HG02610 (cell line): Measurements from ENCODE around the gene MCF2L2.

Experiments
- ATAC-seq: cut with Tn5 transposase; IDR thresholded peaks from one replicate; pipeline ENCODE4 v1.9.1; 2021; ENCODE audit warnings: mild to moderate bottlenecking, moderate library complexity; ENCODE audit not compliant: unreplicated experiment

The MCF2L2 gene

GRCh38 chr3:183329543-183329942 is 98.9 kb downstream of the MCF2L2 start:
- no peak for ATAC-seq

- ATAC-seq: no peak
These were observed 99.6 kb downstream of the MCF2L2 start for GRCh38 chr3:183328823-183329222.

- no peak for ATAC-seq
These were observed 100.3 kb downstream of the MCF2L2 start for GRCh38 chr3:183328164-183328563.

DNA sequence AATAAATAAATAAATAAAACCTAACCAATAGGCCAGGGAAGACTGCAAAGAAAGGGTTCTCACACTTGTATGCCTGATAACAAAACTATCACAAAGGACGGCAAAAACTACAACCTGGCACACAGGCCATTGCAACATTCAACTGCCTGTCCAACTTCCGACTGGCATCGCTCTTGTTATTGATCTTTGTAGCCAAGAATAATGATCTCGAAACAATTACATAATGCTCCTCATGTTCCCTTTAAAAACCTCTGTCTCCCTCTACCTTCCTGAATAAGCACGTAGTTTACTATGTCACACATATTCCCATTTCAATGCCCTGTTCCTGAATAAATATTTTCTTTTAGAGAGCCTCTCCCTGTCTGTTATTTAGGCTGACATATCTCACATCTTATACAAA is 101.1 kb downstream of the MCF2L2 start:
- no peak for ATAC-seq

DNA sequence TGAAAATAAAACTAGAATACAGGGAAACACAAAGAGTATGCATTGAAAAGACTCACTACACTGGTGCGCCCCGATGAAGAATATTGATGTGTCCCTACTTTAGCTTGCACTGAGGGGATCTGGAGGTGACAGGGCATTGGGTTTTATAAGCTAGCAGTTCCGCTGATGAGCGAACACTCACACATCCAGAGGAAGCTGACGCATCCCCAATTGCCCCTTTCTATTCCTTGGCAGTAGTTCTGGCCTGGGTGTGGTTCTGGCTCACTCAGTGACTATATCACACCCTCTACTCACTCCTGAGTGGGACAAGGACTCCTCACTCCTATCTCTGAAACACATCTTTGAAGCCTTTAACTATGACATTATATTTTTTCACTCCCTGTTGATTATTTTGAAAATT is 104.3 kb downstream of the MCF2L2 start:
- no peak for ATAC-seq

- ATAC-seq: no peak
These were observed 109.0 kb downstream of the MCF2L2 start for GRCh38 chr3:183319371-183319770.

GRCh38 chr3:183318877-183319276 is 109.5 kb downstream of the MCF2L2 start:
- ATAC-seq: no peak

- ATAC-seq: no peak
These were observed 110.2 kb downstream of the MCF2L2 start for GRCh38 chr3:183317886-183318865.

GRCh38 chr3:183317271-183317670 is 111.1 kb downstream of the MCF2L2 start:
- ATAC-seq: no peak

DNA sequence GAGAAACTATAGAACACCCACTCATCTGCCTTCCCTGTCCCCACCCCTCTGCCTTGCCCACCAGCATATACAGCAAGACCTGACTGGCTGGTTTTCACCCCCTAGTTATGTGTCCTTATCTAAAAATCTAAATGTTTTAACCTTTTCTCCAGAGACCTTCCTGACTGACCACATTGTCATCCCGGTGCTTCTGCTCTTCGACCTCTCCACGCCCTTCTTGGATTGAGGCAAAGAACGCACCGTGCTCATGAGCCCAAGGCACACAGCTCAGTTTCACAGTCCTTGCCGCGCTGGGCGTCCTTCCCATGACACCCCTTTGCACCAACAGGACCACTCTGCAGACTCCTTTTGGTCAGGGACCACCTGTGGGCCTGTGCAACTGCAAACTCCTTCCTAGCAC is 112.7 kb downstream of the MCF2L2 start:
- no peak for ATAC-seq

DNA sequence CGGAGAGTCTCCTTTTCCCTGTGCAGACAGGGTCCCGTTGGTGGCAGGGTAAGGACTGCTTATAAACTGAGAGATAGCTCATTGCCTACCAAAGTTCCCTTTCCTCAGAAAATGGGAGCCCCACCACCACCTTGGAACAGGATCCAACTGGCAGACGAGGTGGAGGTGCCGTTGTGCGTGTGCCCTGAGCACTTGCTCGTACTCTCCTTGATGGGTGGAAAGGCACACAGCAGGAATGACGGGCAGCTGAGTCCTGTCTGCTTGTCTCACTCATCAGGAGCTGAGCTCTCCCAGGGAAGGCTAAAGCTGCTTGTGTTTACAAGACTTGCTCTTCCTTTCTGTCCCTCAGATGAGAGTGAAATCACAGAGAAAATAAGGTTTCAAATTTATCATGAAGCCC is 114.7 kb downstream of the MCF2L2 start:
- ATAC-seq: no peak

GRCh38 chr3:183313351-183313750 is 115.1 kb downstream of the MCF2L2 start:
- ATAC-seq: no peak

DNA sequence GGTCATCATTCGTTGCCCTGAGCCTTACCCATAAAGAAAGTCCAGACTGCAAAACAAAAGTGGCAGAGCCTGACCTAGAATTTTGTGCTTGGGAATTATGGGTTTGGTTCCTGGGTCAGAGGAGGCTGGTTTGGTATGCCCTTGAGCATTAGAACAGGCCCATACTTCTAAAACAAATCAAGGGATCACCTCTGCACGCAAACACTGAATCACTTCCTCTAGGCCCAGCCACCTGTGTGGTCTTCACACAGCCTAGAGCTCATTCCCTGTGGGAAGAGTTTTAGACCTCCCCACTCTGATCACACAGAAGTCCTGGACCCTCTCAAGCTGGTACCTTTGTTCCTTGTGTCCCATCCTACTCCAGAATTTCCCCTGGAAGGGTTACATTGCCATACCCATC is 116.0 kb downstream of the MCF2L2 start:
- ATAC-seq: no peak

- no peak for ATAC-seq
These were observed 117.5 kb downstream of the MCF2L2 start for GRCh38 chr3:183310936-183311335.

GRCh38 chr3:183309276-183309675 is 119.1 kb downstream of the MCF2L2 start:
- ATAC-seq: no peak

DNA sequence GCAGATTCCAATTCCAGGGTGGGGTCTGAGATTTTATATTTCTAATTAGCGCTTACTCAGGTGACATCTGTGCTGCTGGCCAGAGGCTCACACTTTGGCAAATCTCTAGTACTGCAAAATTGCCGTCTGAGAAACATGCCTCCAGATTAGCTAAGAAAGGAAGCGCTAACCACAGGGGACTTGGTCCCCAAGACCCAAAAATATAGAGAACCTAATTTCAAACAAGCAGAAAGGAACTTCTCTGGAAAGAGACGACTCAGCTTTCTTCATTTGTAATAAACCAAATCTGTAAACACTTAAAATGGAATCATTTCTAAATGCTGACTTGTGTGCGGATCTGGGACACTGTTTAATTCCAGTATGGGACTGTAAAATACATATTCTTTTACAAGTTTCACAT is 119.7 kb downstream of the MCF2L2 start:
- ATAC-seq: no peak

GRCh38 chr3:183307749-183308148 is 120.7 kb downstream of the MCF2L2 start:
- no peak for ATAC-seq

- ATAC-seq: peak; percentile 76
These were observed 121.4 kb downstream of the MCF2L2 start for GRCh38 chr3:183306798-183307671.

- ATAC-seq: no peak
These were observed 124.7 kb downstream of the MCF2L2 start for GRCh38 chr3:183303690-183304089.

- ATAC-seq: no peak
These were observed 126.4 kb downstream of the MCF2L2 start for GRCh38 chr3:183301937-183302580.

- ATAC-seq: no peak
These were observed 127.3 kb downstream of the MCF2L2 start for GRCh38 chr3:183300996-183301562.
